Ishikawa (cell line): ENCODE measurements around the gene RNF141.

Source experiments
- CREB1 ChIP-seq: IDR thresholded peaks from 2 replicates; pipeline ENCODE4 v1.6.1; 2012; ENCODE audit warnings: low read depth
- EGR1 ChIP-seq: IDR thresholded peaks from 2 replicates; pipeline ENCODE4 v1.6.1; 2012
- EP300 ChIP-seq: IDR thresholded peaks from 2 replicates; pipeline ENCODE4 v1.6.1; 2012; ENCODE audit warnings: borderline replicate concordance
- FOXM1 ChIP-seq: IDR thresholded peaks from 2 replicates; pipeline ENCODE4 v1.6.1; 2012; ENCODE audit warnings: low read depth, borderline replicate concordance
- MAX ChIP-seq: IDR thresholded peaks from 2 replicates; pipeline ENCODE4 v1.6.1; 2012
- NFIC ChIP-seq: IDR thresholded peaks from 2 replicates; pipeline ENCODE4 v1.6.1; 2012
- RAD21 ChIP-seq: IDR thresholded peaks from 2 replicates; pipeline ENCODE4 v1.6.1; 2012; ENCODE audit warnings: low read depth
- REST ChIP-seq: IDR thresholded peaks from 2 replicates; pipeline ENCODE4 v1.6.1; 2012; ENCODE audit warnings: low read depth, mild to moderate bottlenecking
- TAF1 ChIP-seq: IDR thresholded peaks from 2 replicates; pipeline ENCODE4 v1.6.1; 2012; ENCODE audit warnings: low read depth, mild to moderate bottlenecking
- TCF12 ChIP-seq: IDR thresholded peaks from 2 replicates; pipeline ENCODE4 v1.6.1; 2012; ENCODE audit warnings: low read depth
- USF1 ChIP-seq: IDR thresholded peaks from 2 replicates; pipeline ENCODE4 v1.6.1; 2012
- YY1 ChIP-seq: IDR thresholded peaks from 2 replicates; pipeline ENCODE4 v1.6.1; 2012; ENCODE audit warnings: low read depth
- ZBTB7A ChIP-seq: IDR thresholded peaks from 2 replicates; pipeline ENCODE4 v1.6.1; 2012; ENCODE audit warnings: low read depth

DNA sequence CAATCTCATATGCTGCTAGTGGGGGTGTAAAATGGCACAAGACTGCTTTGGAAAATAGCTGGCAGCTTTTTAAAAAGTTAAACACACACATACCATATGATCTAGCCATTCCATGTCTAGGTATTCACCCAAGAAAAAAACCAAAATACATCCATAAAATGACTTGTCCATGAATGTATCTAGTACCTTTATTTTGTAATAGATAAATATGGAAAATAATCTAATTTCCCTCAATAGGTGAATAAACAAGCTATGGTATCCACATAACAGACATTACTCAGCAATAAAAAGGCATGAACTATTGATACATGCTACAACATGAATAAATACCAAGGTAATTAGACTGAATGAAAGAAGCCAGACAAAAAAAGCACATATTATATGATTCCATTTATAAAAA, 22.9 kb downstream of the RNF141 start:
- no peak for TF ChIP-seq TAF1
- no peak for TF ChIP-seq MAX
- TF ChIP-seq EP300, result no peak
- no peak for TF ChIP-seq YY1
- no peak for TF ChIP-seq REST
- no peak for TF ChIP-seq ZBTB7A
- no peak for TF ChIP-seq TCF12
- TF ChIP-seq FOXM1, result no peak
- TF ChIP-seq EGR1, result no peak
- no peak for TF ChIP-seq USF1
- no peak for TF ChIP-seq RAD21
- no peak for TF ChIP-seq NFIC
- TF ChIP-seq CREB1, result no peak
